GM12891 (cell line): ENCODE results near the gene LDB2.

Source experiments
- PAX5 ChIP-seq: IDR thresholded peaks from 2 replicates; pipeline ENCODE4 v1.6.1; 2011; ENCODE audit warnings: low read length, moderate library complexity, mild to moderate bottlenecking; ENCODE audit not compliant: insufficient read depth, severe bottlenecking
- POLR2A ChIP-seq: IDR thresholded peaks from 2 replicates; pipeline ENCODE4 v1.6.1; 2011; ENCODE audit warnings: low read depth, low read length, control low read depth
- POLR2AphosphoS5 ChIP-seq: IDR thresholded peaks from 2 replicates; pipeline ENCODE4 v1.6.1; 2011; ENCODE audit warnings: low read depth, low read length, control low read depth
- POU2F2 ChIP-seq: IDR thresholded peaks from 2 replicates; pipeline ENCODE4 v1.6.1; 2011; ENCODE audit warnings: low read depth, mild to moderate bottlenecking, control low read depth, low read length, moderate library complexity
- SPI1 ChIP-seq: IDR thresholded peaks from 2 replicates; pipeline ENCODE4 v1.6.1; 2011; ENCODE audit warnings: low read depth, low read length, control low read depth

DNA sequence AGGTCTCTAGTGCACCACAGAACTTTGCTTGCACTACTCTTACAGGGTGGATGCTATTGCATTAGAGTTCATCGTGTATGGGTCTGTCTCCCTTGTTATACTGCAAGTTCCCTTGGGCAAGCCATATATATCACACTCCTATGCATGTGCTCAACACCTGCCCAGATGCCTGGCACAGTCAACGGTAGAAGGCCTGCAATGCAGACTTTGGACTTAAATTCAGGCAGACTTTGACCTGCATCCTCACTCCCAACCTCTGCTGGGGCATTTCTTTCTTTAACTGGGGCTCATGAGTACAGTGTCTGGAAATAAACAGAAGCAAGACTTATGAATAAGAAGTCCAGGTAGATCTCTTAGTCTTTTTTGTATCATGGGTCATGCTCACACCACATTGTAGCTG lies 148.2 kb downstream of the LDB2 start:
- TF ChIP-seq POLR2A (no peak), POLR2AphosphoS5 (no peak), POU2F2 (no peak), PAX5 (no peak), SPI1 (no peak)
